Upper lobe of left lung (tissue), 6 donors: ENCODE results near the gene HERC4. TPM values are rescaled to one million over a fixed set of nuclear protein-coding genes. Genes with fewer than 3 reads are reported as not detected.

Experiments
- ATAC-seq, 2 donors: fragments of 200-7000 bp; cut with Tn5 transposase; one replicate each; pipeline ENCODE4 v1.9.1; 2022; ENCODE audit warnings: mild to moderate bottlenecking in 2 of 2, moderate library complexity in 2 of 2; ENCODE audit not compliant: low FRiP score in 2 of 2
- DNase-seq, 2 donors: peaks; one replicate each; pipeline ENCODE4 v3.0.0-alpha.2; 2019 to 2020
- H3K27ac ChIP-seq, 4 donors: fragments of 200-600 bp; sonication (generic); one replicate each; pipeline ENCODE4 v1.5.1; 2016 to 2019
- H3K27me3 ChIP-seq, 4 donors: fragments of 200-600 bp; sonication (generic); one replicate each; pipeline ENCODE4 v1.5.1; 2017 to 2019
- H3K36me3 ChIP-seq, 4 donors: fragments of 200-600 bp; sonication (generic); one replicate each; pipeline ENCODE4 v1.5.1; 2016 to 2019
- H3K4me1 ChIP-seq, 4 donors: fragments of 200-600 bp; sonication (generic); one replicate each; pipeline ENCODE4 v1.5.1; 2018 to 2019
- H3K4me3 ChIP-seq, 4 donors: fragments of 200-600 bp; sonication (generic); one replicate each; pipeline ENCODE4 v1.5.1; 2017 to 2019; ENCODE audit warnings: mild to moderate bottlenecking in 2 of 4, moderate library complexity in 1 of 4
- H3K9me3 ChIP-seq, 4 donors: fragments of 200-600 bp; sonication (generic); one replicate each; pipeline ENCODE4 v1.5.1; 2018 to 2019
- EP300 ChIP-seq, 4 donors: sonication (generic); formaldehyde crosslinking; IDR thresholded peaks; one replicate each; pipeline ENCODE4 v1.5.1; 2017; ENCODE audit warnings: antibody characterized with exemption in 4 of 4, control low read depth in 2 of 4
- POLR2A ChIP-seq, 4 donors: fragments of 450-650 bp; IDR thresholded peaks; one replicate each; pipeline ENCODE4 v1.5.1; 2016 to 2017; ENCODE audit warnings: antibody characterized with exemption in 4 of 4, mild to moderate bottlenecking in 2 of 4
- POLR2AphosphoS5 ChIP-seq, 2 donors: sonication (generic); formaldehyde crosslinking; IDR thresholded peaks; one replicate each; pipeline ENCODE4 v1.5.1; 2017; ENCODE audit warnings: antibody characterized with exemption in 2 of 2
- WGBS, 2 donors: methylation state at CpG; one replicate each; pipeline ENCODE4 v1.1.5; 2017 to 2018; 5-methylcytosine and 5-hydroxymethylcytosine counted together
- total RNA-seq, 6 donors: library from RNA; depleted of rRNA in 4 of 6; stranded (reverse); fragments of >200 nt in 4 of 6; gene quantifications; one replicate each; pipeline versions ENCODE4 v1.1.0 to v1.2.1, GENCODE V29; 2016 to 2021
- TF ChIP-seq, protein P1 (sequence below), 6 experiments: fragments of 450-650 bp in 4 of 6; fragments of 200-600 bp in 2 of 6; sonication (generic) in 2 of 6; IDR thresholded peaks; one replicate each; pipeline ENCODE4 v1.5.1; 2016 to 2019; ENCODE audit warnings: antibody characterized with exemption in 6 of 6
- donor health status: DM: no; HTN: no; CAD: no; lungs with moderate emphysema.
- donor health status: DM: no; HTN: yes; CAD: no; lungs with severe emphysema.

Gene HERC4
- total RNA-seq, 6 donors from 2014 or later, result 32.1 to 82.5 (median 46.7) TPM

DNA sequence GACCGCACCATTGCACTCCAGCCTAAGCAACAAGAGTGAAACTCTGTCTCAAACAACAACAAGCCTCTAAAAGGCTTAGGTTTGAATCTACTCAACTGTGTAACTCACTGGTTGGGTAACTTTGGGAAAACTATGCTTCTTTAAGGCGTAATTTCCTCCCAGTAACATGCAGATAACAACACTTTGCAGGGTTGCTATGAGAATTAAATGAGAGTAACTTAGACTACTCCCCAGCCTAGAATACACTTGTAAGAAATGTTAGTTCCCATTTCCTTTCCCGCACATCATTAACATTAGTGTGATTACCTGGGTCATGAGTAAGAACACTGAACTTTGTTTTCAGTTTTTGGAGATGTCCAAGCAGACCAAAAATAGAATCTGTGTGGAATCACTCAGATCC lies 28.8 kb upstream of the HERC4 start:
- WGBS, 2 donors, result 92 to 97% methylated on average over 2 to 3 of the region's 3 CpGs
- ATAC-seq (no peak), DNase-seq (no peak)
- no peak overlapping the region for H3K4me3 ChIP-seq
- H3K9me3 ChIP-seq, result no peaks in the 10 kb centered on the region
- no peak overlapping the region for H3K27ac ChIP-seq
- H3K4me1 ChIP-seq, result no peaks in the 10 kb centered on the region
- no peak for TF ChIP-seq EP300 (IDR thresholded peaks at IDR 0.05)
- TF ChIP-seq POLR2A (IDR thresholded peaks at IDR 0.05), result no peak
- H3K36me3 ChIP-seq, result no peaks in the 10 kb centered on the region
- H3K27me3 ChIP-seq, result no peaks in the 10 kb centered on the region

DNA sequence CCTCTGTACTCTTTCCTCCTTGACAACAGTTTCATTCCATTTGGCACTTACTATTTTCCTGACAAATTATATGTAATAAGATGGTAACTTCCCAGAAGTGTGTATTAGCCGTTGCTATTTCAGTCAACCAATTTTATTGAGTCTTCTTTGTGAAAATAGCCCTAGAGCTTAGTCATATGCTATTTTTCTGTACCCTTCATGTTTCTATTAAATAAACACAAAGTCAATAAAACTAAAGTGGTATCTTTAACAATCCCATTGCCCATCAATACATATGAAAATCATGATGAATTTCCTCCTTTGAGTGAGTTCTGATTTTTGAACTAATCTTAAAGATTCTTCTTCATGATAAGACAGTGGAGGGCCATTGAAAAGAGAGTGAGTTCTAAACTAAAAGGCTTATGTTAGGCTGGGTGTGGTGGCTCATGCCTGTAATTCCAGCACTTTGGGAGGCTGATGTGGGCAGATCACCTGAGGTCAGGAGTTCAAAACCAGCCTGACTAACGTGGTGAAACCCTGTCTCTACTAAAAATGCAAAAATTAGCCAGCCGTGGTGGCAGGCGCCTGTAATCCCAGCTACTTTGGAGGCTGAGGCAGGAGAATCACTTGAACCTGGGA lies 28.3 kb upstream of the HERC4 start:
- H3K27ac ChIP-seq, result no peak overlapping the region
- H3K9me3 ChIP-seq, result no peaks in the 10 kb centered on the region
- no peak for ATAC-seq
- no peaks in the 10 kb centered on the region for H3K4me1 ChIP-seq
- TF ChIP-seq EP300 (IDR thresholded peaks at IDR 0.05) (no peak), POLR2AphosphoS5 (IDR thresholded peaks at IDR 0.05) (no peak), POLR2A (IDR thresholded peaks at IDR 0.05) (no peak)
- TF ChIP-seq, protein P1, sequence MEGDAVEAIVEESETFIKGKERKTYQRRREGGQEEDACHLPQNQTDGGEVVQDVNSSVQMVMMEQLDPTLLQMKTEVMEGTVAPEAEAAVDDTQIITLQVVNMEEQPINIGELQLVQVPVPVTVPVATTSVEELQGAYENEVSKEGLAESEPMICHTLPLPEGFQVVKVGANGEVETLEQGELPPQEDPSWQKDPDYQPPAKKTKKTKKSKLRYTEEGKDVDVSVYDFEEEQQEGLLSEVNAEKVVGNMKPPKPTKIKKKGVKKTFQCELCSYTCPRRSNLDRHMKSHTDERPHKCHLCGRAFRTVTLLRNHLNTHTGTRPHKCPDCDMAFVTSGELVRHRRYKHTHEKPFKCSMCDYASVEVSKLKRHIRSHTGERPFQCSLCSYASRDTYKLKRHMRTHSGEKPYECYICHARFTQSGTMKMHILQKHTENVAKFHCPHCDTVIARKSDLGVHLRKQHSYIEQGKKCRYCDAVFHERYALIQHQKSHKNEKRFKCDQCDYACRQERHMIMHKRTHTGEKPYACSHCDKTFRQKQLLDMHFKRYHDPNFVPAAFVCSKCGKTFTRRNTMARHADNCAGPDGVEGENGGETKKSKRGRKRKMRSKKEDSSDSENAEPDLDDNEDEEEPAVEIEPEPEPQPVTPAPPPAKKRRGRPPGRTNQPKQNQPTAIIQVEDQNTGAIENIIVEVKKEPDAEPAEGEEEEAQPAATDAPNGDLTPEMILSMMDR (IDR thresholded peaks at IDR 0.05), result no peak
- DNase-seq, result no peak
- H3K4me3 ChIP-seq, result no peak overlapping the region
- no peaks in the 10 kb centered on the region for H3K36me3 ChIP-seq
- WGBS, 2 donors, result 77 to 84% methylated on average over 4 of the region's 4 CpGs
- H3K27me3 ChIP-seq, result no peaks in the 10 kb centered on the region

DNA sequence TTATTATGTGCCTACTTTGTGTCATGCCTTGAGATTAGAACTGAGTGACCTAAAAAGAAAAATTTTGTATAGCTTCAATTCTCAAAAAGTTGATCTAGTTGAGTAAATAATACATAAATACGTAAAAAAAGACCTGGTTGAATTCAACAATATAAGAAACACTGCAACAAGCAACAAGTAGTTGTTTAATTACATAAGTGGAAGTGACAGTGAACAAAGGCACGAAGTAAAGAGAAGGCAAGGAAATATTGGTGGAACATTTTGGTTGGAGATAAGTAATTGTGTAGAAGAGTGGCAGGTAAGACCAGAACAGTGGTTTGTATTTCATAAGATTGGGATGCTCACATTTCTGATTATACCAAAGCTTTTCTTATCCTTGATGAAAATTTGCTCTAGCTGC lies 26.0 kb upstream of the HERC4 start:
- H3K4me1 ChIP-seq, result no peaks in the 10 kb centered on the region
- H3K36me3 ChIP-seq, result no peaks in the 10 kb centered on the region
- 80 to 86% methylated on average over 2 of the region's 2 CpGs for WGBS, 2 donors
- no peak overlapping the region for H3K27ac ChIP-seq
- no peaks in the 10 kb centered on the region for H3K9me3 ChIP-seq
- ATAC-seq, result no peak
- no peaks in the 10 kb centered on the region for H3K27me3 ChIP-seq
- H3K4me3 ChIP-seq, result no peak overlapping the region
- TF ChIP-seq, protein P1 (IDR thresholded peaks at IDR 0.05), result no peak
- TF ChIP-seq POLR2A (IDR thresholded peaks at IDR 0.05) (no peak), EP300 (IDR thresholded peaks at IDR 0.05) (no peak), POLR2AphosphoS5 (IDR thresholded peaks at IDR 0.05) (no peak)
- no peak for DNase-seq

DNA sequence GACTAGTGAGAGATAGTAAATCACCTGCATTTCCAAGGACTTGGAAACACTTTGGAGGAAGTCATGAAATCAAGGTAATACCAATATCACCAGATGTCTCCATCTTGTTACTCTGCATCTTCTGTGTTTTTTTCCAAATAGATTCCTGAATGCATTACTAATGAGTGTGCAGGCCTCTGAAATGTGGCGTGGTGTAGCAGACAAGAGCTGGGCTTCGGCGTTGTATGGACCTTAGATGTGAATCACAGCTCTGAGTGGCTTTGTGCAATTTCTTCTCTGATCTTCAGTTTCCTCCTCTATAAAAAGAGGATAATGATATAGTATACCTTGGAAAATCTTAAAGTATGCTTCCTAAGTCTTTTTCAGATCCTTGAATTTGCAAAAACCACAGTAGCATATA lies 24.7 kb upstream of the HERC4 start:
- WGBS, 2 donors, result 95 to 96% methylated on average over 3 of the region's 3 CpGs
- Histone ChIP-seq H3K9me3 (no peaks in the 10 kb centered on the region), H3K4me3 (no peak overlapping the region), H3K36me3 (no peaks in the 10 kb centered on the region), H3K27ac (no peak overlapping the region), H3K4me1 (no peaks in the 10 kb centered on the region), H3K27me3 (no peaks in the 10 kb centered on the region)
- ATAC-seq (no peak), DNase-seq (no peak)
- no peak for TF ChIP-seq EP300 (IDR thresholded peaks at IDR 0.05)
- TF ChIP-seq POLR2A (IDR thresholded peaks at IDR 0.05), result no peak
- TF ChIP-seq POLR2AphosphoS5 (IDR thresholded peaks at IDR 0.05), result no peak
- TF ChIP-seq, protein P1 (IDR thresholded peaks at IDR 0.05), result no peak

DNA sequence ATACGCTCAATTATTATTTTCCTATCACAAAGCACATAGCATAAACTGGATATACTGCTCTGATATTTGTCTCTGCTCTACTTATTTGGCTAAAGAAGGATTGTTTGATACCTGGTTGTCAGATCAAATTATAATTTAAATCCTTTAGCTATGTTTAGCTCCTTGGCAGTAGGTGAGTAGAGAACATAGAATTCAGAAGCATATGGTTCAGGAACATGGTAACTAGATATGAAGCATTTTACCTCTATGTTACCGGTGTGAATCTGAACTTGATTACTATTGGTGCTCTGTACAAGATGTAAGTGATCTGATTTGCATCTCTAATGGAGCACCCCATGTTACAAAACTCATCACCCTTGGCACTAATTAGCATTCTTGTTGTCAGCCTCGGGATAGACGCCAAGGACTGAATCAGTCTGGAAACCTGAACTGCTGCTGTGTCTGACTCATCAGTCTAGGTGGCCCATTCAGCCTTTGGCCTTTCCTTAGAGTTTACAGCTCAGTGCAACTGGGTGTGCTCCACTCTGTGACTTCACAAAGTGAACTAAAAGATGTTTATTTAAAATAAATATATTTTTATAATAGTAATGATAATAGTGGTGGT lies 21.9 kb upstream of the HERC4 start:
- Histone ChIP-seq H3K27me3 (no peaks in the 10 kb centered on the region), H3K36me3 (no peaks in the 10 kb centered on the region), H3K9me3 (no peaks in the 10 kb centered on the region), H3K4me1 (no peaks in the 10 kb centered on the region), H3K27ac (no peak overlapping the region), H3K4me3 (no peak overlapping the region)
- WGBS, 2 donors, result 69 to 71% methylated on average over 4 of the region's 4 CpGs
- TF ChIP-seq, protein P1 (IDR thresholded peaks at IDR 0.05), result no peak
- ATAC-seq (peak in 1 of 2 donors; percentile 85), DNase-seq (no peak)
